Stomach (tissue), 9 donors: Measurements from ENCODE around the gene EMX1. TPM values are rescaled to one million over a fixed set of nuclear protein-coding genes. Genes with fewer than 3 reads are reported as not detected.

Experiments used
- DNase-seq, 2 donors: peaks; one replicate each; pipeline versions ENCODE4 v3.0.0 to v3.0.0-alpha.2; 2013 to 2019
- H3K27ac ChIP-seq, 5 donors: fragments of 200-600 bp in 4 of 5; sonication (generic) in 4 of 5; one replicate each; pipeline ENCODE4 v1.5.1; 2013 to 2019; ENCODE audit warnings: mild to moderate bottlenecking in 1 of 5, moderate library complexity in 1 of 5
- H3K27me3 ChIP-seq, 3 donors: fragments of 200-600 bp; sonication (generic); one replicate each; pipeline ENCODE4 v1.5.1; 2017 to 2019; ENCODE audit warnings: mixed run types in 1 of 3
- H3K36me3 ChIP-seq, 4 donors: fragments of 200-600 bp; sonication (generic); 1 replicate in 3 of 4; 2 replicates in 1 of 4; pipeline ENCODE4 v1.5.1; 2016 to 2019
- H3K4me1 ChIP-seq, 4 donors: fragments of 200-600 bp; sonication (generic); one replicate each; pipeline ENCODE4 v1.5.1; 2016 to 2019
- H3K4me3 ChIP-seq, 4 donors: fragments of 200-600 bp; sonication (generic) in 3 of 4; one replicate each; pipeline ENCODE4 v1.5.1; 2016 to 2019; ENCODE audit warnings: mild to moderate bottlenecking in 1 of 4
- H3K9me3 ChIP-seq, 4 donors: fragments of 200-600 bp; sonication (generic); one replicate each; pipeline ENCODE4 v1.5.1; 2016 to 2019
- EP300 ChIP-seq: sonication (generic); formaldehyde crosslinking; IDR thresholded peaks from one replicate; pipeline ENCODE4 v1.6.1; 2017; ENCODE audit warnings: antibody characterized with exemption
- POLR2A ChIP-seq, 4 donors: fragments of 450-650 bp; IDR thresholded peaks; one replicate each; pipeline ENCODE4 v1.6.1; 2016; ENCODE audit warnings: antibody characterized with exemption in 4 of 4, control low read depth in 2 of 4, mild to moderate bottlenecking in 1 of 4, moderate library complexity in 1 of 4
- POLR2AphosphoS5 ChIP-seq, 3 donors: sonication (generic); formaldehyde crosslinking; IDR thresholded peaks; one replicate each; pipeline ENCODE4 v1.6.1; 2016; ENCODE audit warnings: antibody characterized with exemption in 3 of 3
- WGBS, 5 donors: extraction: QIAGEN DNeasy Blood & Tissue Kit in 3 of 5; methylation state at CpG; one replicate each; pipeline versions ENCODE4 v1.1.5 to v1.1.7; 2013 to 2018; 5-methylcytosine and 5-hydroxymethylcytosine counted together
- intact Hi-C: fragments of 100-400 bp; cut with DNase I; formaldehyde crosslinking; loops from one replicate; pipeline ENCODE4 v1.15.1; 2023; ENCODE audit warnings: low total_unique reads
- polyA plus RNA-seq, 3 donors: library from polyadenylated mRNA; stranded (reverse); fragments of 200-250 nt; gene quantifications; one replicate each; pipeline ENCODE4 v1.2.3, GENCODE V29; 2013
- total RNA-seq, 5 donors: library from RNA; depleted of rRNA; stranded (reverse); fragments of >200 nt; gene quantifications; one replicate each; pipeline versions ENCODE4 v1.1.0 to v1.2.3, GENCODE V29; 2014 to 2016
- TF ChIP-seq, protein P1 (sequence below), 7 experiments: fragments of 450-650 bp in 4 of 7; fragments of 200-600 bp in 3 of 7; sonication (generic) in 3 of 7; IDR thresholded peaks; one replicate each; pipeline ENCODE4 v1.5.1; 2016 to 2019; ENCODE audit warnings: antibody characterized with exemption in 7 of 7, control low read depth in 2 of 7, mild to moderate bottlenecking in 1 of 7
- donor health status: healthy with polysubstance abuse.
- donor health status: Bipolar disorder and iron deficiency.
- donor health status: healthy.

EMX1 gene
- total and polyA plus RNA-seq, 8 donors = 0.18 to 32.1 (median 0.62) TPM; not detected in 5

DNA sequence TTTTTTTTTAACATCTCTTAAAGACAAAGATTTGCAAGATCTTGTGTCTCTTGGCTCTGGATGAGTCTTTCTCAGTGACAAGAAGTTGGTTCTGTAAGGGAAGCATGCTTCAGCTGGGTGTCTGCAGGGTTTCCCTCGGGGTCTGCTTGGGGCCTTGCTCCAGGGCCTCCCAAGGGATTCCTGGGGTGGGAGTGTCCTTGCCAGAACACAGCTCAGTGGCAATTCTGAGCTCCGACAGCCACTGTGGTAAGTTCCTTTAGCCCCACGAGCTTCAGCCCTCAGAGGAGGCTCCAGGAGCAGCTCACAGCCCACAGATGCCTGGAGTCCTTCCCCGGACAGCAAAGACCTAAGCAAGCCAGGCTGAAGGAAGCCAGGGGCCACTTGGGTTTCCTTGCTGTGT lies 52.4 kb downstream of the EMX1 start:
- Histone ChIP-seq H3K27ac (no peak overlapping the region), H3K27me3 (no peaks in the 10 kb centered on the region), H3K36me3 (peaks cover 0 to 42% (median 14%) of the 10 kb centered on the region in 4 donors), H3K4me1 (no peaks in the 10 kb centered on the region), H3K4me3 (no peak overlapping the region), H3K9me3 (no peaks in the 10 kb centered on the region)
- DNase-seq = no peak
- 68 to 83% (median 76%) methylated on average over 1 to 4 of the region's 4 CpGs for WGBS, 5 donors
- TF ChIP-seq POLR2AphosphoS5 (IDR thresholded peaks at IDR 0.05) (no peak), POLR2A (IDR thresholded peaks at IDR 0.05) (no peak), EP300 (no peak)
- TF ChIP-seq, protein P1, sequence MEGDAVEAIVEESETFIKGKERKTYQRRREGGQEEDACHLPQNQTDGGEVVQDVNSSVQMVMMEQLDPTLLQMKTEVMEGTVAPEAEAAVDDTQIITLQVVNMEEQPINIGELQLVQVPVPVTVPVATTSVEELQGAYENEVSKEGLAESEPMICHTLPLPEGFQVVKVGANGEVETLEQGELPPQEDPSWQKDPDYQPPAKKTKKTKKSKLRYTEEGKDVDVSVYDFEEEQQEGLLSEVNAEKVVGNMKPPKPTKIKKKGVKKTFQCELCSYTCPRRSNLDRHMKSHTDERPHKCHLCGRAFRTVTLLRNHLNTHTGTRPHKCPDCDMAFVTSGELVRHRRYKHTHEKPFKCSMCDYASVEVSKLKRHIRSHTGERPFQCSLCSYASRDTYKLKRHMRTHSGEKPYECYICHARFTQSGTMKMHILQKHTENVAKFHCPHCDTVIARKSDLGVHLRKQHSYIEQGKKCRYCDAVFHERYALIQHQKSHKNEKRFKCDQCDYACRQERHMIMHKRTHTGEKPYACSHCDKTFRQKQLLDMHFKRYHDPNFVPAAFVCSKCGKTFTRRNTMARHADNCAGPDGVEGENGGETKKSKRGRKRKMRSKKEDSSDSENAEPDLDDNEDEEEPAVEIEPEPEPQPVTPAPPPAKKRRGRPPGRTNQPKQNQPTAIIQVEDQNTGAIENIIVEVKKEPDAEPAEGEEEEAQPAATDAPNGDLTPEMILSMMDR (IDR thresholded peaks at IDR 0.05) = no peak
- intact Hi-C loops = no loop called here

DNA sequence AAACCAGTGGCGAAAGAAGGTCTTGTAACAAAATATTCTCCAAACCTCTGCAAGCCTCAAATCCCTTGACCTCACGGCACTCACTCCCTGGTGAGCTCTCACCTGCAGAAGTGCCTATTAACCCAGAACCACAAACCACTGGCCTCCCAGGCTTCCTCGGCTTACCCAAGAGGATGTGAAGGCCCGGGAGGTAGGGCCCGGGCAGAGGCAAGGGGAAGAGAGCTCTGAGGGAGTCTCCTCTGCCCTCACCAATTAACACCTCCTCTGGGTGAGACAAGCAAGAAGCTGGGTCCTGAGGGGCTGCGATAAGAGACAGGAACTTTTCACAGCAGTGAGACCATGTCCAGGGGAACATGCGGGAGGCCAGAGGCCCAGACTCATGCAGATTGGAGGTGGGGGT lies 53.7 kb downstream of the EMX1 start:
- 86 to 90% (median 88%) methylated on average over 7 of the region's 7 CpGs for WGBS, 5 donors
- DNase-seq = no peak
- Histone ChIP-seq H3K27me3 (no peaks in the 10 kb centered on the region), H3K4me3 (no peak overlapping the region), H3K4me1 (no peaks in the 10 kb centered on the region), H3K27ac (no peak overlapping the region), H3K36me3 (peaks cover 0 to 41% (median 8%) of the 10 kb centered on the region in 4 donors), H3K9me3 (no peaks in the 10 kb centered on the region)
- intact Hi-C loops = no loop called here
- TF ChIP-seq EP300 = no peak
- TF ChIP-seq, protein P1 (IDR thresholded peaks at IDR 0.05) = no peak
- no peak for TF ChIP-seq POLR2A (IDR thresholded peaks at IDR 0.05)
- no peak for TF ChIP-seq POLR2AphosphoS5 (IDR thresholded peaks at IDR 0.05)

DNA sequence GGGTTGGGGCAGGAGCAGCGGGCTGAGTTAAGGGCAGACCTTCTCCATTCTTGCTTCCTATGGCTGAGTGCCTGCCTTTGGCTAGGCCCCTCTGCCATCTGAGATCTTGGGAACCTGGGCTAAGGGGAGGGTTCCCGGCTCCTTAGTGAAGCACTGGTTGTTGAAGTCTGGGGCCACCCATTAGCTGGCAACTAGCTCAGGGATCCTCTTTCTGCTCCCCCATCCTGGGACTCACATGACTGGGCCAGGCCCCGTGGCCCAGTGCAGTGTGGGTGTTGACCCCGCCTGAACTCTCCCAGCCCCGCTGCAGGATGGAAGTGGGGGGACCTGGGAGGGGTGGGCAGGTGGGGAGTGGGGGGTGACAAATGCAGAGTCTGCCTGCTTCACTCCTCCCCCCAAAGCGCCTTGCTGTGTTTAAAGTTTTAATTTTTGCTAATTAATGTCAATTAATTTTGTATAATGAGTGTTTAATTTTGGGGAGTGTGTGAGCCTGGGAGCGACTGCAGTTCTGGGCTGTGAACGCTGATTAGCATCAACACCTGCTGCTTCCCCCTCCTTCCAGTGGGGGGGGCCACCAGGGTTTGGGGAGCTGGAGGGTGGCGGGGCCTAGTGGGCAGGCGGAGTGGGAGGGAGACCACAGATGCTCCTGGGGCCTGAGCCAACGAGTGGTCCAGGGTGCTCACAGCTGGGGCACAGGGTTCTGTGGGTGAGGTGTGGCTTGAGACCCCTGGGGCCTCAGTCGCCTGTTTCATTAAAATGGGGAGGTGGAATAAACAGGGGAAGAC lies 55.2 kb downstream of the EMX1 start:
- Histone ChIP-seq H3K4me3 (no peak overlapping the region), H3K9me3 (no peaks in the 10 kb centered on the region), H3K27ac (no peak overlapping the region), H3K27me3 (no peaks in the 10 kb centered on the region), H3K4me1 (no peaks in the 10 kb centered on the region), H3K36me3 (peaks cover 0 to 26% (median 4%) of the 10 kb centered on the region in 4 donors)
- DNase-seq = no peak
- intact Hi-C loops = no loop called here
- WGBS, 5 donors = 85 to 94% (median 89%) methylated on average over 10 to 12 of the region's 12 CpGs
- TF ChIP-seq, protein P1 (IDR thresholded peaks at IDR 0.05) = no peak
- TF ChIP-seq POLR2AphosphoS5 (IDR thresholded peaks at IDR 0.05) (no peak), EP300 (no peak), POLR2A (IDR thresholded peaks at IDR 0.05) (no peak)

DNA sequence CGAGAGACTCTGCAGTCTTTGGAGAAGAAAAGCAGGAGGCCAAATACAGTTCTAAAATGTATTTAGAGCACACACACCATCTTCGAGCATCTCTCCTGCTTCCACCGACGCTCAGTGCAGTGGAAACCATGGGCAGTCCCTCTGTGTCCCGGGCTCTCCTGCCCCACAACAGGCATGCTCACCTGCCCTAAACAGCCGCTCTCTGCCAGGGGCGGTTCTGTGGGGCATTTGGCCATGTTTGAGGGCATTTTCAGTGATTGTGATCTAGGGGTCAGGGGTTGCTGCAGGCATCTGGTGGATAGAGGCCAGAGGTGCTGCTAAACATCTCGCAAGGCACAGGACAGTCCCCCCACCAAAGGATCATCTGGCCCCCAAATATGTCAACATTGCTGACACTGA lies 55.8 kb downstream of the EMX1 start:
- no peak overlapping the region for H3K4me3 ChIP-seq
- no peaks in the 10 kb centered on the region for H3K4me1 ChIP-seq
- TF ChIP-seq, protein P1 (IDR thresholded peaks at IDR 0.05) = no peak
- TF ChIP-seq POLR2AphosphoS5 (IDR thresholded peaks at IDR 0.05) (no peak), EP300 (no peak), POLR2A (IDR thresholded peaks at IDR 0.05) (no peak)
- H3K27me3 ChIP-seq = no peaks in the 10 kb centered on the region
- no peak for DNase-seq
- H3K36me3 ChIP-seq = peaks cover 0 to 23% (median 4%) of the 10 kb centered on the region in 4 donors
- H3K27ac ChIP-seq = no peak overlapping the region
- 87 to 97% (median 88%) methylated on average over 8 of the region's 8 CpGs for WGBS, 5 donors
- intact Hi-C loops = no loop called here
- H3K9me3 ChIP-seq = no peaks in the 10 kb centered on the region
